NB4 (cell line): ENCODE measurements around the gene EMCN.

Experiments
- DNase-seq: peaks from one replicate; pipeline ENCODE4 v3.0.0; 2010; ENCODE audit warnings: low read depth
- H3K4me3 ChIP-seq: one replicate; pipeline ENCODE4 v1.5.1; 2011; ENCODE audit warnings: mild to moderate bottlenecking, low read depth, low read length, moderate library complexity
- MAX ChIP-seq: IDR thresholded peaks from 2 replicates; pipeline ENCODE4 v1.6.1; 2011; ENCODE audit warnings: low read depth, low read length
- MYC ChIP-seq: IDR thresholded peaks from 2 replicates; pipeline ENCODE4 v1.6.1; 2011; ENCODE audit warnings: low read depth, low read length
- POLR2A ChIP-seq: IDR thresholded peaks from 2 replicates; pipeline ENCODE4 v1.6.1; 2011; ENCODE audit warnings: mild to moderate bottlenecking; ENCODE audit not compliant: insufficient read length; ENCODE audit errors: extremely low read depth
- TF ChIP-seq, protein P1 (sequence below): IDR thresholded peaks from one replicate; pipeline ENCODE4 v1.5.1; 2012; ENCODE audit warnings: low read depth, low read length

EMCN gene, protein sequence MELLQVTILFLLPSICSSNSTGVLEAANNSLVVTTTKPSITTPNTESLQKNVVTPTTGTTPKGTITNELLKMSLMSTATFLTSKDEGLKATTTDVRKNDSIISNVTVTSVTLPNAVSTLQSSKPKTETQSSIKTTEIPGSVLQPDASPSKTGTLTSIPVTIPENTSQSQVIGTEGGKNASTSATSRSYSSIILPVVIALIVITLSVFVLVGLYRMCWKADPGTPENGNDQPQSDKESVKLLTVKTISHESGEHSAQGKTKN

DNA sequence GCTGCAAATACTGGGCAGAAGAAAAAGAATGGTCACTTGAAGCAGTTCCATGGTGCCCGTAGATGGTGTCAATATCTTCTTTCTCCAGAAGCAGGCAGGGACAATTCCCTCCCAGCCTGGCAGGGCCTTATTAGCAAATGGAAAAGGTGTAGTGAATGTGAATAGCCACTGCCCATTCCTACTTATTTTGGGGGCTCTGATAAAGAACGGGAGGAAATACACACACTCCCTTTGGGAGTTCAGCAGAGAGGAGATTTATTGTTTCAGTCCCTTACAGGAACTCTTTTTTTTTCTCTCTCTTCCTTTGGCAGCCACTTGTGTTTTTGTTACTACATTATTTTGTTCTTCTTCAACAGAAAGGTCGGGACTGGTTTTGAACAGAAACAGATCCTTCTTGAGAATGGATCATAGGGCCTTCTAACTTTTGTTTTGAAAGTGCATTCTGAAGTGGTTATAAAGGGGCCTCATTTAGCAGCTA is at the start of gene EMCN:
TSS of gene EMCN (minus strand) at position 159 of the 478 bp plus-strand sequence. CDS start at position 51, 108 bp downstream.
- no peak within 1 kb of the TSS for H3K4me3 ChIP-seq
- DNase-seq, result no peak
- TF ChIP-seq MAX (no peak), POLR2A (no peak), MYC (no peak)
- TF ChIP-seq, protein P1, sequence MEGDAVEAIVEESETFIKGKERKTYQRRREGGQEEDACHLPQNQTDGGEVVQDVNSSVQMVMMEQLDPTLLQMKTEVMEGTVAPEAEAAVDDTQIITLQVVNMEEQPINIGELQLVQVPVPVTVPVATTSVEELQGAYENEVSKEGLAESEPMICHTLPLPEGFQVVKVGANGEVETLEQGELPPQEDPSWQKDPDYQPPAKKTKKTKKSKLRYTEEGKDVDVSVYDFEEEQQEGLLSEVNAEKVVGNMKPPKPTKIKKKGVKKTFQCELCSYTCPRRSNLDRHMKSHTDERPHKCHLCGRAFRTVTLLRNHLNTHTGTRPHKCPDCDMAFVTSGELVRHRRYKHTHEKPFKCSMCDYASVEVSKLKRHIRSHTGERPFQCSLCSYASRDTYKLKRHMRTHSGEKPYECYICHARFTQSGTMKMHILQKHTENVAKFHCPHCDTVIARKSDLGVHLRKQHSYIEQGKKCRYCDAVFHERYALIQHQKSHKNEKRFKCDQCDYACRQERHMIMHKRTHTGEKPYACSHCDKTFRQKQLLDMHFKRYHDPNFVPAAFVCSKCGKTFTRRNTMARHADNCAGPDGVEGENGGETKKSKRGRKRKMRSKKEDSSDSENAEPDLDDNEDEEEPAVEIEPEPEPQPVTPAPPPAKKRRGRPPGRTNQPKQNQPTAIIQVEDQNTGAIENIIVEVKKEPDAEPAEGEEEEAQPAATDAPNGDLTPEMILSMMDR, result no peak

GRCh38 chr4:100566396-100566795 is 48.6 kb upstream of the EMCN start:
- TF ChIP-seq MYC (no peak), POLR2A (no peak), MAX (no peak)
- TF ChIP-seq, protein P1, result no peak

DNA sequence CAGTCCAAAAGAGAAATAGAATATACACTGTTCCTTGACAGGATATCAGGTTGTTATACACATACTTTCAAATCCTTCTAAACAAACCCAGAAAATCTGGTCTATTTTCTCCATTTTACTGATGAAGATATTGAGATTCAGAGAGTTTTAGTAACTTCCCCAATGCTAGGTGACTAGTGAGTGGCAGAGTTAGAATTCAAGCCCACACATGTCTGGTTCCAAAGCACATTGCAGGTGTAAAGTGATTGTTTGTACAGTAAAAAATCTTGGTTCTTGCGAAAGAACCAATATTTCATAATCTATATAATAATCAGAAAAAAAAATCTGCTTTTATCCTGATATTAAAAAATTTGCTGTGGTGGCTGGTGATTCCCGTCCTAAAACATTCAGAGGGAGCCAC is 39.5 kb upstream of the EMCN start:
- TF ChIP-seq MAX (no peak), POLR2A (no peak), MYC (no peak)
- TF ChIP-seq, protein P1, result no peak
- H3K4me3 ChIP-seq, result no peak overlapping the region
- no peak for DNase-seq

More at GRCh38 chr4:100566396-100566795, 48.6 kb upstream of the EMCN start:
- DNase-seq, result no peak
- no peak overlapping the region for H3K4me3 ChIP-seq

DNA sequence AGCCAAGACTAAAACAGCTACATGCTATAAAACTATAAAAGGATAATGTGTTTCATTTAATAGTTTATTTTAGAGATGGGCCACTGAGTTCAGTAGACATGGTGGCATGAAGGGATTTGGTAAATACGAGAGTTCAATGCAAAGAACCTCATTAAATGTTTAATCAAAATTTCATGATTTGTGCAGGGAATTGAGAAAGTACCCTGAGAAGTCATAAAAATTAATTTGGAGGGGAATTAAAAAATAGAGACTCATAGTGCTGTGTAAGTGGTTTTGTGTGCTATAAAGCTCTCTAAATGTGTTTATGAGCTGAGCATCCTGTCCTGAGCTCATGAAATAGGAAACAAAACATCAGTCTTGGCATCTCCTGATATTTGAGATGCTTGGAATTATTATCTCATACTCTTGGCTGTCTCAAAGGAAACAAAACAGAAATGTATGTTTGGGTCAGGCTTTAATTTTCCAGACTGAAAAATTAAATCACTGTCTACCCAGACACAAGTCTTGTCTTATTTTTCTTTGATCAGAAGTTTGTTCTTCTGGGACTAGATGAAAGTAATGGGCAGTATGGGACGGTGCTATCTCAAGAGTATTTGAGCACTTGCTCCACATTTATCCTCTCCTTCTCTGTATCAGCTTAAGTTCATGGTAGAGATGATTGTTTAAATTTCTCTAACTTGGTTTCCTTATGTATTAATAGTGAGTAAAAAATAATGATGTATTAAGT is 38.0 kb upstream of the EMCN start:
- TF ChIP-seq MYC, result no peak
- TF ChIP-seq, protein P1, result no peak
- no peak for TF ChIP-seq MAX
- TF ChIP-seq POLR2A, result no peak
- H3K4me3 ChIP-seq, result no peak overlapping the region
- DNase-seq, result no peak

DNA sequence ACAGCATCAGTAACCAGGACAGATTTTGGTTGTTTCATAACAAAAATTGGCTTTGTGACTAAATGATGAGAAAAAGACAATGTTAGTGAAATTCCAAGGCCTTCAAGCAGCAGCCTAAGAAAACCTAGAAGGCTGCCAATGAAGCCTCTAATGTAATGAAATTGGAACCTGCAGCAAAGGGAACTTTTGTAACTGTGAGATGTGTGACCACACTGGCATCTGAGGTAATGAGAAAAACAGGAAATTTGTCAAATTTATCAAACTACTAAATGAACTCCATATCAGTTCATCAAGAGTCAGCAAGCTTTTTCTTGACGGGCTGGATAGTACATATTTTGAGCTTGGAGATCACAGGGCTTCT is 30.4 kb upstream of the EMCN start:
- peak; percentile 4 for DNase-seq
- TF ChIP-seq, protein P1, result no peak
- no peak for TF ChIP-seq MYC
- TF ChIP-seq POLR2A, result no peak
- TF ChIP-seq MAX, result no peak
- H3K4me3 ChIP-seq, result no peak overlapping the region
